NCI-H510A (cell line): ENCODE results near the gene PHACTR1.
"Not testable (repeated sequence)": the region's sequence is repeated elsewhere in the genome, so short reads cannot be mapped to it uniquely, and the experiment has no call there.

ENCODE experiments used
- DNase-seq: peaks from one replicate; lab custom pipeline; 2025; lab: John Stamatoyannopoulos, UW

PHACTR1 gene

DNA sequence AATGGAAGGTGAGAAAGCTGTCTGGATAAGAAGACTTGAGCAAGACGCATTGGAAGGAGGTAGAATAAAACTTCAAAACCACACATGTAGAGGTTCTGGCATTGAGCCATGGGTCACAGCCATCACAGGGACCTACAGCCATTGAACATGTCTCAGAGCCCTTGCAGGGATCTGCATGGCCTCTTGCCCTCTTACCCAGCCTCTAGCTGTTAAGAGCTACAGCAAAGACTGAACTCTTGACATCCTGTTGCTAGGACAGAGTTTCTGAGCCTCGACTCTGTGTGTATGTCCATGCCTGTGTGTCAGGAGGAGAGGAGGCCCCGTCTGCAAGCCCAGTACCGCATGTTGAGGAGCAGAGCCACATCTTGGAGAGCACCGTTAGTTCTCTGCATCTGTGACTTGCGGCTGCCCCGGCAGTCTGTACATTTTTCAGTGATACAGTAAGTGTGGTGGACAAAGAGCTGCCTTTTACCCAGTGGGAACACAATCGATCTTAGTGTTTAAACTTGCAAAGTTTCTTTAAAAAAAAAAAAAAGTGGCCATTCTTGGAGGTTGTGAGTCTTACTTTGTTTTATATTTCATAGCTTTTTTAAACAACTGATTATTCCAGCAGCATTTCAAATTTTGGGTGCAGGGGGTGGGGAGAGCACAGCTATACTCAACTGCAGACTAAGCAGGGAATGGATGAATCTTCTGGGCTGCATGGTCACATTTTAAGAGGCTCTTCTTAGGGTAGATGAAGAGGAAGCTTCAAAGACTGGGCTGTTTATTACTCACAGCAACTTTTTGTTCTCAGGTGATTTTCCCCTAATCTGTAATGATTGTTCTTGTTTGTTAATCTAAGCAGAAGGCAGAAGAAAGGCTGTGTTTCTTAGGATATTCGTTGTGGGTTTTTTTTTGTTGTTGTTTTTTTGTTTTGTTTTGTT, 523.2 kb downstream of the PHACTR1 start:
- DNase-seq = no peak

DNA sequence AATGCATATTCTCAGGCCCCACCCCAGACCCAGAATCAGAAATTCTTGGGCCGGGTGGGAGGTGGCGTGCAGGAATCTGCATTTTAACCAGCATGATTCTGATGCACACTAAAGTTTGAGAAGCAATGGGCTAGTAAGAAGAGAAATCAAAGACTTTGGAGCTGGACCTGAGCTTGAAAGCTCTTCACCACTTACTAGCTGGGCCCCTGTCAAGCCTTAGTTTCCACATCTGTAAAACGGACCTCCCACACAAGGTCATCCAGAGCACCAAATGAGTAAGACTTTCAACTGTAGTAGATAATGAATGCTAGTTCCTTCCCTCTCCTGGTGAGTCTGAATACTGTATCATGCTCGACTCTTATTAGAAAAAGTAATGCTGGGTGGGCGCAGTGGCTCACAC, 524.8 kb downstream of the PHACTR1 start:
- DNase-seq = no peak

DNA sequence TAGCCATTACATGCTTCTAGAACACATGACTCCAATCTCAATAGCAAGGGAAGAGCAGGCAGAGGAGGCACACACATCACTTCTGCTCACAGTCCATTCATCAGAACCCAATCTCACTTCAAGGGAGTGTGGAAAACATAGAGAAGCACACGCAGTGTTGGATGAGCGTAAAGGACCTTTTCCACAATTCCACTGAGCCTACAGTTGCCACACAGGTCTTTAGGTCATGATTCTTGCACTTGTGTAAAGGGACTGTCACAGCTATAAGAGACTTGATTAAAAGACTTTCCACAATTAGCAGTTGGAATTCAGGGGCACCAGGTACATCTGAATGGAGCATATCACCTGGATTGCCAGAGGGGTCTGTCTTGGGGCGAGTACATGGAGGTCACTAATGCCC, 525.6 kb downstream of the PHACTR1 start:
- no peak for DNase-seq

DNA sequence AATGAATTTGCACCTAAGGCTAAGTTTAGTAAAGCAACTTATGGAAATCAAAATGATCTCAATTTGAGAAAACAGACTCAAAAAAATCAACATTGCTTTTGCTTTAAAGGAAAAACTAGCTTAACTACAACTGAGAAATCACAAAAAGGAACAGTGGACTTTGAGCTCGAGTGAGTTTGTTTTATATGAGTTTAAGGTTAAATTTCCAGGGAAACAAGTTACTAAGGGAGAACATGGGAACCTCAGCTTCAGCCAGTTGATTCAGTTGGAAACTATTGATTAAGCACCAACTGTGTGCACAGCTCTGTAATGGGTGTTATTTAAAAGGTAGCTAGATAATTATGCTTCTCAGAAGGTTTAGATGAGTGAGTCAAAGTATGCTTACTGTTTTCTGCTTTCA, 526.0 kb downstream of the PHACTR1 start:
- DNase-seq = no peak

DNA sequence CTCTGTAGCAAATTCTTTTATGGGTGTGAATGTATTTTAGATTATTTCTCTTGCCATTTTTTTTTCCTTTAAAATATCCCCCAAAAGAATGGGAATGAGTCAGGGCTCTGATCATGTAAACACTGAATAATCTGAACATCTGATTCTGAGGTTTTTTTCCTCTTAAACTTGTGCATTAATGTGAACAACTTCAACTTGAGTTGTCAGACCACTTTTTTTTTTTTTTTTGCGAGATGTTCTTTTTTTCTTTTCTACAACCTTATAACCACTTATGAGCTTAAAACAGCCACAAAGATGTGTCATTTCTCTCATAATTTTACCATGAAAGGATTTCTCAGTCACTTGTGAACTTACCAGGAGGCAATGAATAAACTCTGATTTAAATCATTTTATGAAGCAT, 526.5 kb downstream of the PHACTR1 start:
- DNase-seq = no peak

DNA sequence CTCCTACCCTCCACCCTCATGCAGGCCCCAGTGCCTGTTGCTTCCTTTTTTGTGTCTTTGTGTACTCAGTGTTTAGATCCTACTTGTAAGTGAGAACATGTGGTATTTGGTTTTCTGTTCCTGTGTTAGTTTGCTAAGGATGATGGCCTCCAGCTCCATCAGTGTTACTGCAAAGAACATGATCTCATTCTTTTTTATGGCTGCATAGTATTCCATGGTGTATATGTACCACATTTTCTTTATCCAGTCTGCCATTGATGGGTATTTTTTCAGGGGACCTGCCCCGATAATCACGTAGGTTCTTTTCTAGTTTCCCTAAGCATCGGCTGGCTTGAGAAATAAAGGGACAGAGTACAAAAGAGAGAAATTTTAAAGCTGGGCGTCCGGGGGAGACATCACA, 527.2 kb downstream of the PHACTR1 start:
- DNase-seq = not testable (repeated sequence)

DNA sequence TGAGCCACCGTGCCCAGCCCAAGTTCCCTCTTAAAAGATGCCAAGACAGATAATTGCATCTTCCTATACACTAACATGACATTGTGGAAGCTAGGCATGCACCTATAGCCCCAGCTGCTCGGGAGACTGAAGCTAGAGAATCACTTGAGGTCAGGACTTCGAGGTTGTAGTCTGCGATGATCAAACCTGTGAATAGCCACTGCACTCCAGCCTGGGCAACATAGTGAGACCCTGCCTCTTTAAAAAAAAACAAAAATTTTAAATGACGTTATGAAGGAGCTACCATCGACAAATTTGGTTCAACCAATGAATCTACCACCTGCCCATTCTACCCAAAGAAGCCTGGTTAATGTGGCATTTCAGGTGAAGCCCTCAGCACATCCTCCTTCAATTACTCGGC, 531.1 kb downstream of the PHACTR1 start:
- DNase-seq = no peak

DNA sequence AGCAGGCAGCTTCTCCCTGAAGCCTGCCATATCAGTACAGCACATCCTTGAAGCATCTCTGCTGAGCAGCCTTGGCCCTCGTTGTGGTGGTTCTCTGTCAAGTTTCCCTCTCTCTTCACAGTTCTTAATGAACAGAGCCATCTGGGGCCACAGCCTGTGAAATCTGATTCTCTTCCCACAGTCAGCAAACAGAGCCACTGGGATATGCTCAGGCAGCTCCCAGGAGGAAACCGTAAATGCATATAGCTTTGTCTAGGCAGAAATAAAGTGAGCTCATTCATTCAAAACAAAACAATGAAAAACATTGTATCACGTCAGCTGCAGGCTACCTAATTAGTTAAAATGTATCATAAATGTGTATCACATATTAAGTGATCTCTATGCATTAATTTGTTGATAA, 531.5 kb downstream of the PHACTR1 start:
- DNase-seq = peak; percentile 16

DNA sequence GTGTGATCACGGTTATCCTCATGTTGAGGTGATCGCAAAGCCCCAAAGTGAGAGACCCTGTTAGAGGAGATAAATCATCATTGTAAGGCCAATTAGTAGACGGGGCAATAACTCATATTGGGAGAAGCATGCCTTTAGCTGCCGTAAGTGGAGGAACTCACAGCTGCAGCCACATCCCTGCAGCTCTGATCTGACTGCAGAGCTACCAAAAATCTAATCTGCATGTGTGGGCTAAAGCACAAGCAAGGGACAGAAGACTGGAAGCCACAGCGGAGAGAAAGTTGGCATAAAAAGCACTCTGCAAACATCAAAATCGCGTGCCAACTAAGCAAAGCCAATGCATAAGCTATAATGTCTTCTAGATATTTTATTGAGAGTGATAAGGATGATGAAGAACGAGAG, 532.0 kb downstream of the PHACTR1 start:
- DNase-seq = no peak

DNA sequence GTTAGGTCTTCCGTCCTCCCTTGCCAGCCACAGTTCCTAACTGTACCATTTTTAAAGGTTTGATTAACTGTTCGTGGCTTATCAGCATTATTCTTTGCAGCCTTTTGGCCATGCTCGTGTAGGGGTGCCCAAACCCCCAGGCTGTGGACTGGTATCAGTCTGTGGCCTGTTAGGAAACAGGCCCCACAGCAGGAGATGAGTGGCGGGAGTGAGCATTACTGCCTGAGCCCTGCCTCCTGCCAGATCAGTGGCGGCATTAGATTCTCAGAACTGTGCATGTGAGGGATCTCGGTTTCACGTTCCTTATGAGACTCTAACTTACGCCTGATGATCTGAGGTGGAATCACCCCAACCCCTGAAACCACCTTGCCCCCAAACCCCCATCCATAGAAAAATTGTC, 532.4 kb downstream of the PHACTR1 start:
- no peak for DNase-seq

DNA sequence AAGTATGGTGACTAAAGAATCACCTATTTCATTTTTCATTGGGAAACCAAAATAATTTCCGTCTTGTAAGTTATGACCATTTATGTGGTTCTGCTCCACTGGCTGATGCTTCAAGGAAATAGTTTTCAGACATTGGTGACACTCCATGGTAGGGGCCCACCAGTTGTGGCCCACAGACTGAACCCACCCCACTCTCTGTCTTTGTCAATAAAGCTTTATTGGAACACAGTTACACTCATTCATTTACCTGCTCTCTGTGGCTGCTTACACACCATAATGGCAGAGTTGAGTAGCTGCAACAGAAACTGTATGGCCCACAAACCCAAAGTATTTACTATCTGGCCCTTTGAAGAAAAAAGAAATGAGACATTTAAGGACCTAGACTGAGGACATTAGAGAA, 533.2 kb downstream of the PHACTR1 start:
- DNase-seq = no peak

DNA sequence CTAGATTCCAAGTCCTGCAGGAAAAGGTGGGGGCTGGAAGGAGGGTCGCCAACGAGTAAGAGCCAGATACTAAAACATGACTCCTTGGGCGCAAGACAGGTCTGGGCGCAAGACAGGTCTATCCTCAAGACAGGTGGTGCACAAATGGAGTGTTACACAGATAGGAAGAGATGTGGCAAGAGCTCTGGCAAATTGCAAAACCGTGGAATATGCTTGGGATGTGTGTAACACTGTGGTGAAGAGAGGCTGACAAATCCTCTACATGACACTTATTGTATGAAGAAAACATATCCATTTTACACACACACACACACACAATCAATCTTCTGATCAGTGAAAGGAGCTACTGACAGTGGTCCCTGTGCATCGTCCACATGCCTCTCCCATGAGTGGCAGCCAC, 534.1 kb downstream of the PHACTR1 start:
- DNase-seq = no peak

DNA sequence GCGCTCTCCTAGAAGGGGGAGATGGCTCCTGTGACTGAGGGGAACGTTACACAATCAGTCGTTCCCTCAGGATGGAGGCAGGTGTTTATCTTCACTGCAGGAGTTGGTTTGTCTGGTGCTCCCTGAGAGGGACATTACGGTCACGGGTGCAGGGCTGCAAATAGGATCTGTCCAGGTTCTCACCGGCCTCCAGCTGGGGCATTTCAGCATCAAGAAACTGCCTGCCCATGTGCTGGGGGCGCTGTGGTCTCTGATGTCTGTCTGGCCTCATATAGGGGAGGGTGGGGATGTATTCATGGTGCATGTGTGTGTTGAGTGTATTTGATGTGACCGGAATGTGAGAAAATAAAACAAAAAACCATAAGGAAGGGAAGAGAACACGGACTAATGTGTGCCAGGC, 534.7 kb downstream of the PHACTR1 start:
- no peak for DNase-seq

DNA sequence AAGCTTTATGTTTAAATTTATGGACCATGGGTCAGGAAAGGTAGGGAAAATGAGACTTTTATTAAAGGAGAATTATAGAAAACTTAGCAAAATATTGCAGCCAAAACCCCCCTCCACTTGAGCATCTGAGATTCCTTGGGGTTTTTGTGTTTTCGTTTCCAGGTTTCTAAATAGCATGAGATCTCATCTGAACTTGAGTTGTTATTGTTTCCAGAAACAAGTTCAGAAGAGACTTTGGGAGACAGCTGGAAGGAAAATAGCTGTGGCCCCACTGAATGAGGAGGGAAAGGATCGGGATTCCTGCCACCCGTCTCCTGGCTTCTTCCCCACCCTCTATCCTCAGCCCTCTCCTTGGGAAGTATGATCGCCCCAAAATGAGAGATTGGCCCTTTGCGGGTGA, 536.2 kb downstream of the PHACTR1 start:
- DNase-seq = no peak

DNA sequence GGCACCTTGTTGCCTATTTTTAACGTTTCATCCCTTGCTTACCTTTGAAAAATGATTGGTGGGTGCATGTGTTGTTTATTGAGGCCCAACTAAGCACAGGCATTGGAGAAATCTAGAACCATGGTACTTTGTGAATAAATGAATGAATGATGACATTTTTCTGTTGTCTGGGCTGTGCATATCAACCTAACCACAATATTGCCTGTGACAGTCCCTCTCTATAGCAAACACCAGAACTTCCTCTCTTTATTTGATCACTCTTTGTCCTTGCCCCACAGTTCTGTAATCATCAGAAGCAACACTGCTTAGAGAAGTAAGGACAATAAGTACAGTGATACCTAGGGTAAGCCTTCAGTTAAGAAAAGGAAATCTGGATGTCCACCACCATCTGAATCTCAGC, 536.7 kb downstream of the PHACTR1 start:
- no peak for DNase-seq

DNA sequence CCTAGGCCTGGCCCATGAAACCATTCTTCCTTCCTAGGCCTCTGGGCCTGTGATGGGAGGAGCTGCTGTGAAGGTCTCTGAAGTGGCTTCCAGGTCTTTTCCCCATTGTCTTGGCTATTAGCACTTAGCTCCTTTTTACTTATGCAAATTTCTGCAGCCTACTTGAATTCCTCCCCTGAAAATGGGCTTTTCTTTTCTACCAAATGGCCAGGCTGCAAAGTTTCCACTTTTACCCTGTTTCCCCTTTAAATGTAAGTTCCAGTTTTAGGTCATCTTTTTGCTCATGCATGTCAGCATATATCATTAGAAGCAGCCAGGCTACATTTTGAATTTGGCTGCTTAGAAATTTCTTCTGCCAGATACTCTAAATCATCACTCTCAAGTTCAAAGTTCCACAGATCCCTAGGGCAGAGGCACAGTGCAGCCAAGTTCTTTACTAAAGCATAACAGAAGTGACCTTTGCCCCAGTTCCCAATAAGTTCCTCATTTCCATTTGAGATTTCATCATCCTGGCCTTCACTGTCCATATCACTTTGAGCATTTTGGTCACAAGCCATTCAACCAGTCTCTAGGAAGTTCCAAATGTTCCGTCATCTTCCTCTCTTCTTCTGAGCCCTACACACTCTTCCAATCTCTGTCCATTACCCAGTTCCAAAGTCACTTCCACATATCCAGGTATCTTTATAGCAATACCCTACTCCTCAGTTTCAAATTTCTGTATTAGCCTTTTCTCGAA, 539.9 kb downstream of the PHACTR1 start:
- DNase-seq = no peak

DNA sequence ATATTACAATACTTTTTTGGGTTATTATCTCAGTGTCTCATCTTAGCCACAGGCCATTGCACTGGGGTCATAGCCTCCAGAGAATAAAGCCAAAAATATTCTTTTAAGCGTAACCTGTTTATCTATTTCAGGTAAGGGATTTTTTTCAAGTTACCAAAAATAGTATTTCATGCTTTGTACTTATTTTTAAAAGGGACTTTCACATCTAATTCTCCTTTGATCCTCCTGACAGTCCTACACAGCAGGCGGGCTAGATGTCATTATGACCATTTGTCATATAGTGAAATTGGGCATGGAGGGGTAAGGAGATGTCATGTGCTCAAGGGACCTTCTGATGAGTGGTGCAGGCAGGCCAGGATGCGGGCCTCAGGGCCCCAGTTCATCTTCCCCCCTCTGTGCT, 542.8 kb downstream of the PHACTR1 start:
- no peak for DNase-seq

DNA sequence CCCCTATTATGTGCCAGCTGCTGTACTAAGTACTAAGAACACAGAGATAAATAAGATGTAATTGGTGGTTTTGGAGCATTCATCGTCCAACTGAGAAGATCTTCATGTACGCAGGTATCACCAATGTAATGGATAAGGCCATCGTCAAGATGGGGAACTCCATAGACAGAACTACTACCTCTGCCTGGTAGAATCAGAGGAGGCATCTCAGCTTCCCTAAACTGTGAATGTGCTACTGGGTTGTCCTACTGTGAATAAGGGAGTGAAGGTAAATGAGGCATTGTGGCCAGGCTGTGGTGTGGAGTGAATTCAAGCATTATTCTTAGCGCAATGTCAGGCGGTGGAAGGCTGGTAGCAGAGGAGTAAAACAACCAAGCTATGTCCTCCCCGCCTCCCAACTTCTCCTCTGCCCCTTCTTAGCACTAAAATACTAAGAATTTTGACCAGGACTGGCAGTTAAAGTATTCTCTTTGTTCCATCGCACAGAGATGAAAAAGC, 543.6 kb downstream of the PHACTR1 start:
- DNase-seq = no peak

DNA sequence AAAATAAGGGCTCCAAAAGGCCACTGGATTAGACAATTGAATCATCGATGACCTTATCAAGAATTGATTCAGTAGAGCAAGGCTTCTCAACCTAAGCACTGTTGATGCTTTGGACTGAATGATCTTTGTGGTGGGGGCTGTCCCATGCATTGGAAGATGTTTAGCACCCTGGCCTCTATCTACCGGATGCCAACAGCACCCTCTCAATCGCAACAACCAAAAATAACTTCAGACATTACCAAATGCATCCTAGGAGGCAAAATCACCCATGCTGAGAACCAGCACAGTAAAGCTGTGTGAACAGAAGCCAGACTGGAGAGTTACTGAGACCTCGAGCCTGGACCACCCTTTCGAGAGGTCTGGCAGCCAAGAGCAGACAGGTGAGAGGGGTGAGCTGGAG, 544.3 kb downstream of the PHACTR1 start:
- DNase-seq = no peak

DNA sequence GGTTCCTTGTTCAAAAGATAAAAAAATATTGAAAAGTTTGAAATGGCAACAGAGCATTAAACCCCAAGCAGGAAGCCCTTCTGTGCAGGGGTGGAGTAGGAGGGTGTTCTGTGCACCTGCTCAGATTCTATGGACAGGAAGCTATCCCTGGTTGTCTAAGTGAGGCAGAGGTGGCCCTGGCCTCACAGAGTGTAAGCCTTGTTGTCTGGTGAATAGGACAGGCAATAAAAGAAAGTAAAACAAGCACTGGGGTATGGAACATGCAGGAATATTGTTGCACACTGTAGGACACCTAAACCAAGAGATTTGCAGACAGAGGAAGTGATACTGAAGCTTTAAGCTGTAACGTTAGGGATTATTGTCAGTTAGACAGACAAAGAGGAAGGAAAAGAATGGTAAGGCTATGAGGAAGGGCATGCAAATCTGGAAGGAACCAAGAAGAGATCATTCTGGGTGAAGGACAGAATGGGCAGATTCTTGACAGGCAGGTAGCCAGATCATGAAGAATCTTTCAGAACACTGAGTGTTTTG, 545.0 kb downstream of the PHACTR1 start:
- DNase-seq = no peak

DNA sequence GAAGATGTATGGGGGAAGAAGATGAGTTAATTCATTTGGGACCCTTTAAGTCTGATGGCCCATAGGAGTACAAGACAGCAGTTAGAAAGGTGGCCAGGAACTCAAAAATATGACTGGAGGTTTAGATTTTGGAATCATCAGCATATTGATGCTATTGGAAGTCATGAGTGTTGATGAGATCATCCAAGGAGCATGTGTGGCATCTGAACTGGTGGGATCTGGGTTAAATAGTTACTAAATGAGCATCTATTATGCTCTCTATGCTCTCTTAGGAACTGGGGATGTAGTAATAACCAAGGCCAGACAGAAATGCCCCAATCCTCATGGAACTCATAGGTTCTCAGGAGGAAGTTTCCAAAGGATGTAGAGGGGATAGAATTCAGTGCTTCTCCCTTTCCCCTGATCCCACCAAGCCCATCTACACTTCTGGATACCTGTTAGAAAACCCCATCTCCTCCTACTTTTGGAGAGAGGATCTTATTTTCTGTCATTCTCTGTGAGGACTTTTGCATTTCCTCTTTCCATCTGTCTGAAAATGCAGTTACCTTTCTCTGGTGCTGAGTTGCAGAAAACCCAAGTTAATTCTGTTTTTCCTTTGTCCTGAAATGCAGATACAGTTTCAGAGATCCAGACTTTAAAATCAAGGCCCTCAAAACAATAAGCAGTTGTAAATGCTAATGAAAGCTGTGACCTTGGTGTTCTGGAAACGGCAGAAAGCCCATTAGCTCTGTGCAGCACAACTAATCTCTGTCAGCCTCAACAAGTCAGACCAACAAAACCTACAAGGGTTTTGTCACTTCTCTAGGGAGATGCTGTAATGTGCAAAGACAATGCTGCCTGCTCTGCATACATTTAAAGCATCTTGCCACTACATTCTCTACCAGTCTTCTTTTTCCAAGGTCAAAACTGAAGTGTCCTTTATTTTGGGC, 546.0 kb downstream of the PHACTR1 start:
- DNase-seq = no peak

DNA sequence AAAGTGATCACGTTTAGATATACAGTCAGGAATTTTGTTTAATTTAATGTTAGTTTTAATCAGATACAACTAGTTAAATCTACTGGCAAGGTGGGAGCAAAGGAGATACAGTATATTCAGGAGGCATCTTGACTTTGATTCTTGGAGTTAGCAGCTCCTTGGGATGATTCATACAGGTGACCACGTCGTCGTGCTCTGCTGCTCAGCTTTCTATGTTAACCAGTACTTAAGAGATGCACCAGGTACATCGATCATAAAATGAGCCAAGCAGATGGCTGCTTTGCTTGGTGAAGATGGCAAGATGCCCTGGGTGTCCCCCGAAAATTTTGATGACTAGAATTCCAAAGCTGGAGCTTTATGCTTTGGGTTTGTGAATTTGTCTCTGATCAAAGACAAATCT, 547.1 kb downstream of the PHACTR1 start:
- no peak for DNase-seq
